ENCODE data around the gene SCLY.
"Not testable (repeated sequence)": the region's sequence is repeated elsewhere in the genome, so short reads cannot be mapped to it uniquely, and the experiment has no call there.

Gene SCLY

DNA sequence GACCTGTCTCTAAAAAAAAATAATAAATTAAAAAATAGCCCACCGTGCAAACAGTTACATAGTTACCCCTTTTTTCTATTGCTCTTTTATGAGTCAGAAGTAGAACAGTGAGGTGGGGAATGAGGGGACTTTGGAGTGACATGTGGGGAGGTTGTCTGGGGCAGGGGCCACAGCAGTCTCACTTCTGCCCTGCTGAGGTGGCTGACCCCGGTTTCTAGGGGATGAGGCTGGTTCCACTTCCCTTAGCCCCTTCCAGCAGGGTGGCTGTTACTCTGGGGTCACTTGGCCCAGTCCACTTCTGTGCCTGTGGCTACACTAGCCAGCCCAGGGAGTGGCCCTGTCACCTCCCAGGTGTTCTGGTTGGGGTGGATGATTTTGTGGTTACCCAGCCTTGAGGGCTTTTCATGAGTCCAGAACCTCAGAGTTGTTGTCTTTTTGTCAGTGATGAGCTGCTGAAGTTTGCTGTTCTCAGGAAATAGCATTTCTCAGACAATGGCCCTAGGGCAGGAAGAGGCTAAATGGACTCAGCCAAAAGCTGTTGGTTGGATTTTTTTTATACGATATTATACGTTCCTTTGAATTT is 28.0 kb upstream of the SCLY start:
- no peak for TF ChIP-seq Cebpa-rat (IDR thresholded peaks at IDR 0.05)
- peaks cover 0 to 23% (median under 1%) of the 10 kb centered on the region in 11 experiments; a peak in 5 of 22 replicates for H4K20me1 ChIP-seq
- peaks cover 53 to 100% (median 91%) of the 10 kb centered on the region in 11 experiments for H3K36me3 ChIP-seq
- peaks cover 0 to 4% (median 3%) of the 10 kb centered on the region in 10 experiments; a peak in 14 of 20 replicates for H3K4me1 ChIP-seq
- H3K27me3 ChIP-seq, result no peaks in the 10 kb centered on the region
- no peak overlapping the region for H3K4me2 ChIP-seq
- no peak overlapping the region for H3K27ac ChIP-seq
- H3K4me3 ChIP-seq, result no peak overlapping the region
- H3K9ac ChIP-seq, result no peak overlapping the region
- H3K9me3 ChIP-seq (replicated peaks in 1 of 11), result no peaks in the 10 kb centered on the region

DNA sequence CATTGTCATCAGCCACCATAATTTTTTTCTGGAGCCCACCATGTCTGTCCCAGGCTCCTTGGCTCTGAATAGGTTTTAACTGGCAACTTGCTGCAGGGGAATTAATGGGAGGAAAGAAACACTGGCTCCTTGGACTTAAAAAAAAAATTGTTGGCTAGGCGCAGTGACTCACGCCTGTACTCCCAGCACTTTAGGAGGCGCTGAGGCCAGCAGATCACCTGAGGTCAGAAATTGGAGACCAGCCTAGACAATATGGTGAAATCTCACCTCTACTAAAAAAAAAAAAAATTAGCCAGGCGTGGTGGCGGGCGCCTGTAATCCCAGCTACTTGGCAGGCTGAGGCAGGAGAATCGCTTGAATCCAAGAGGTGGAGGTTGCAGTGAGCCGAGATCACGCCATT is 26.8 kb upstream of the SCLY start:
- not testable (repeated sequence) for H3K27ac ChIP-seq; H3K4me1 ChIP-seq; H3K9me3 ChIP-seq (replicated peaks in 1 of 11); H3K4me3 ChIP-seq; H3K4me2 ChIP-seq; H3K27me3 ChIP-seq; H3K9ac ChIP-seq
- H3K36me3 ChIP-seq, result peaks cover 62 to 100% (median 97%) of the 10 kb centered on the region in 11 experiments
- peaks cover 0 to 18% (median 0%) of the 10 kb centered on the region in 11 experiments; a peak in 2 of 22 replicates for H4K20me1 ChIP-seq

DNA sequence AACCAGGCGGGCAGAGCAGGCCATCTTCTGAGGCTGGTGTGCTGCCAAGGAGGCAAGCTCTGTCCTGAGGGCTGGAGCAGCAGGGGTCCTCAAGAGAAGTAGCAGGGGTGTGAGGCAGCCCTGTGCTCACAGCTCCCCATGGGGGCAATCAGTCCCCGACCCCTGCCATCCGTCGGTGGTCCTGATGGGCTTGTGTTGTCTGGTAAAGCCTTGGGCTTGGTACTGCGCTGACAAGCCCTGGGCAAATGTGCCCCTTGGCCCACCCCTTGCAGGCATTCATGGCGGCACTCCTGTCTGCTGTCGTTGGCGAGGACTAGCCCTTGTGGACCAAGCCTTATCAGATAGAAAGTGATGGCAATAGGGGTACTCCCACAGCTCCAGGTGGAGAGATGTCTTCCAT is 22.6 kb upstream of the SCLY start:
- peaks cover 0 to 23% (median 0%) of the 10 kb centered on the region in 11 experiments; a peak in 4 of 22 replicates for H4K20me1 ChIP-seq
- no peak overlapping the region for H3K4me3 ChIP-seq
- no peaks in the 10 kb centered on the region for H3K27me3 ChIP-seq
- H3K9ac ChIP-seq, result no peak overlapping the region
- H3K27ac ChIP-seq, result no peak overlapping the region
- no peak for TF ChIP-seq Cebpa-rat (IDR thresholded peaks at IDR 0.05)
- H3K36me3 ChIP-seq, result peaks cover 79 to 100% (median 97%) of the 10 kb centered on the region in 11 experiments
- no peaks in the 10 kb centered on the region for H3K4me1 ChIP-seq
- no peak overlapping the region for H3K4me2 ChIP-seq
- no peaks in the 10 kb centered on the region for H3K9me3 ChIP-seq (replicated peaks in 1 of 11)

- Histone ChIP-seq H3K4me2 (no peak overlapping the region), H3K4me3 (no peak overlapping the region), H3K27ac (no peak overlapping the region), H3K27me3 (no peaks in the 10 kb centered on the region), H3K9ac (no peak overlapping the region), H4K20me1 (peaks cover 0 to 22% (median 0%) of the 10 kb centered on the region in 11 experiments; a peak in 4 of 22 replicates), H3K9me3 (replicated peaks in 1 of 11) (no peaks in the 10 kb centered on the region), H3K36me3 (peaks cover 77 to 100% (median 94%) of the 10 kb centered on the region in 11 experiments), H3K4me1 (no peaks in the 10 kb centered on the region)
- TF ChIP-seq Cebpa-rat (IDR thresholded peaks at IDR 0.05), result no peak
These were observed 21.6 kb upstream of the SCLY start for GRCh38 chr2:238039151-238039550.

DNA sequence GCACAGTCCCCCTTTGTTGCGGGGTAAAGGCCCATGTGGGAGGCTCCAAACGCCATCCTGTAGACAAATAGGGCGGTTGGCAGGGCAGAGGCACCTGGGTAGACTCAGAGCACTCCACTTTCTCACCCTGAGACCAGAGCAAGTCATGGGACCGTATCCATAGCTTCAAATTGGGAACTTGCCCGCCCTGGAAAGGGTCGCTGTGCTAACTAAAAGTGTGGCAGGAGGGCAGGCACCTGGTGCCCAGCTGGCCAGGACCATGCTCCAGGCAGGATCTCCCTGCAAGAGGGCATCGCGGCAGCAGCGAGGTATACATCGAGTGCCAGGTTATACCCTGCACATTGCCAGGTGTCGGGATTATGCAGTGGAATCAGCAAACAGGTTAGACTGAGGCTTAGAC is 20.8 kb upstream of the SCLY start:
- no peak for TF ChIP-seq Cebpa-rat (IDR thresholded peaks at IDR 0.05)
- peaks cover 71 to 99% (median 88%) of the 10 kb centered on the region in 11 experiments for H3K36me3 ChIP-seq
- H3K27ac ChIP-seq, result no peak overlapping the region
- H3K4me2 ChIP-seq, result no peak overlapping the region
- peaks cover 0 to 22% (median 0%) of the 10 kb centered on the region in 11 experiments; a peak in 4 of 22 replicates for H4K20me1 ChIP-seq
- H3K9ac ChIP-seq, result no peak overlapping the region
- H3K27me3 ChIP-seq, result no peaks in the 10 kb centered on the region
- H3K4me1 ChIP-seq, result no peaks in the 10 kb centered on the region
- no peaks in the 10 kb centered on the region for H3K9me3 ChIP-seq (replicated peaks in 1 of 11)
- H3K4me3 ChIP-seq, result no peak overlapping the region

GRCh38 chr2:238040918-238041317 is 19.9 kb upstream of the SCLY start:
- Histone ChIP-seq H3K27ac (no peak overlapping the region), H3K4me2 (no peak overlapping the region), H3K4me3 (no peak overlapping the region), H3K4me1 (no peaks in the 10 kb centered on the region), H3K27me3 (no peaks in the 10 kb centered on the region), H3K9me3 (replicated peaks in 1 of 11) (no peaks in the 10 kb centered on the region), H3K36me3 (peaks cover 66 to 99% (median 83%) of the 10 kb centered on the region in 11 experiments), H4K20me1 (peaks cover 0 to 22% (median 0%) of the 10 kb centered on the region in 11 experiments; a peak in 4 of 22 replicates), H3K9ac (no peak overlapping the region)
- TF ChIP-seq Cebpa-rat (IDR thresholded peaks at IDR 0.05), result no peak

- Histone ChIP-seq H3K9ac (no peak overlapping the region), H3K4me1 (no peaks in the 10 kb centered on the region), H3K27me3 (no peaks in the 10 kb centered on the region), H3K36me3 (peaks cover 54 to 99% (median 71%) of the 10 kb centered on the region in 11 experiments), H3K4me2 (no peak overlapping the region), H3K9me3 (replicated peaks in 1 of 11) (peaks cover 0 to 11% (median 0%) of the 10 kb centered on the region in 11 experiments; a peak in 1 of 22 replicates), H3K4me3 (no peak overlapping the region), H4K20me1 (peaks cover 0 to 22% (median 0%) of the 10 kb centered on the region in 11 experiments; a peak in 4 of 22 replicates), H3K27ac (no peak overlapping the region)
- no peak for TF ChIP-seq Cebpa-rat (IDR thresholded peaks at IDR 0.05)
These were observed 18.7 kb upstream of the SCLY start for GRCh38 chr2:238042090-238042489.

GRCh38 chr2:238042849-238043584 is 17.8 kb upstream of the SCLY start:
- Histone ChIP-seq H3K36me3 (peaks cover 45 to 93% (median 62%) of the 10 kb centered on the region in 11 experiments), H3K4me3 (no peak overlapping the region), H4K20me1 (peaks cover 0 to 22% (median 0%) of the 10 kb centered on the region in 11 experiments; a peak in 4 of 22 replicates), H3K9ac (no peak overlapping the region), H3K9me3 (replicated peaks in 1 of 11) (peaks cover 0 to 19% (median 1%) of the 10 kb centered on the region in 11 experiments; a peak in 9 of 22 replicates), H3K4me2 (no peak overlapping the region), H3K4me1 (no peaks in the 10 kb centered on the region), H3K27ac (no peak overlapping the region), H3K27me3 (no peaks in the 10 kb centered on the region)
- no peak for TF ChIP-seq Cebpa-rat (IDR thresholded peaks at IDR 0.05)

- Histone ChIP-seq H3K27ac (no peak overlapping the region), H4K20me1 (peaks cover 0 to 22% (median 0%) of the 10 kb centered on the region in 11 experiments; a peak in 4 of 22 replicates), H3K27me3 (no peaks in the 10 kb centered on the region), H3K4me3 (no peak overlapping the region), H3K9ac (no peak overlapping the region), H3K36me3 (peaks cover 36 to 84% (median 54%) of the 10 kb centered on the region in 11 experiments), H3K9me3 (replicated peaks in 1 of 11) (peaks cover 0 to 27% (median 8%) of the 10 kb centered on the region in 11 experiments; a peak in 15 of 22 replicates), H3K4me2 (no peak overlapping the region), H3K4me1 (no peaks in the 10 kb centered on the region)
- no peak for TF ChIP-seq Cebpa-rat (IDR thresholded peaks at IDR 0.05)
These were observed 16.9 kb upstream of the SCLY start for GRCh38 chr2:238043851-238044250.

Data from BLaER1 treated with 17β-estradiol and CSF1 and Interleukin-3, amounts not matched to agents 10 nM and 100 nM (cell line).